ENCODE data around the gene CLN6. TPM values are rescaled to one million over a fixed set of nuclear protein-coding genes. Genes with fewer than 3 reads are reported as not detected.
"Not testable (repeated sequence)": the region's sequence is repeated elsewhere in the genome, so short reads cannot be mapped to it uniquely, and the experiment has no call there.

CLN6 gene
- total RNA-seq, 1 donor = 16.8 TPM

DNA sequence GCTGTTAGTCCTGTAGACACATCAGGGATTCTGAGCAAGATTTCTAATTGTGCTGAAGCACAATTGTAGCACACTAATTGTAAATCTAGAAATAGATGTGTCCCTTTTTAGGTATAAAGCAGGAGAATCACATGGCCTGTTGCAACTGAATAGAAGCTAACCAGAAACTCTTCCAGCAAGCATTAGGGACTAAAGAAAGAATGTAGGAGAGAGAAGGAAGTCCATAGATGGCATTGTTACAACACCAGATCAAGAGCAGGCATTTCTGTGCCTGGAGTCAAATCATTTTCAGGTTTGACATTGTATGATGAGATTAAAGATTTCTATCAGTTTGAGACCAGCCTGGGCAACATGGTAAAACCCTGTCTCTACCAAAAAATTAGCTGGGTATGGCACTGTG is 51.8 kb downstream of the CLN6 start:
- H3K4me3 ChIP-seq (ENCODE audit: low read depth, low read length) = no peak overlapping the region
- TF ChIP-seq CTCF (IDR thresholded peaks at IDR 0.05; ENCODE audit: insufficient read depth, low read depth, low read length) = no peak
- peak; percentile 62 for DNase-seq (ENCODE audit: low read depth)

- no peak for TF ChIP-seq CTCF (IDR thresholded peaks at IDR 0.05; ENCODE audit: insufficient read depth, low read depth, low read length)
- DNase-seq (ENCODE audit: low read depth) = no peak
- no peak overlapping the region for H3K4me3 ChIP-seq (ENCODE audit: low read depth, low read length)
These were observed 52.9 kb downstream of the CLN6 start for GRCh38 chr15:68176601-68177000.

GRCh38 chr15:68175526-68175925 is 54.0 kb downstream of the CLN6 start:
- no peak for DNase-seq (ENCODE audit: low read depth)
- no peak overlapping the region for H3K4me3 ChIP-seq (ENCODE audit: low read depth, low read length)
- TF ChIP-seq CTCF (IDR thresholded peaks at IDR 0.05; ENCODE audit: insufficient read depth, low read depth, low read length) = no peak

- H3K4me3 ChIP-seq (ENCODE audit: low read depth, low read length) = no peak overlapping the region
- DNase-seq (ENCODE audit: low read depth) = no peak
- no peak for TF ChIP-seq CTCF (IDR thresholded peaks at IDR 0.05; ENCODE audit: insufficient read depth, low read depth, low read length)
These were observed 56.4 kb downstream of the CLN6 start for GRCh38 chr15:68173119-68173518.

- not testable (repeated sequence) for H3K4me3 ChIP-seq (ENCODE audit: low read depth, low read length); DNase-seq (ENCODE audit: low read depth)
These were observed 57.5 kb downstream of the CLN6 start for GRCh38 chr15:68172037-68172436.

DNA sequence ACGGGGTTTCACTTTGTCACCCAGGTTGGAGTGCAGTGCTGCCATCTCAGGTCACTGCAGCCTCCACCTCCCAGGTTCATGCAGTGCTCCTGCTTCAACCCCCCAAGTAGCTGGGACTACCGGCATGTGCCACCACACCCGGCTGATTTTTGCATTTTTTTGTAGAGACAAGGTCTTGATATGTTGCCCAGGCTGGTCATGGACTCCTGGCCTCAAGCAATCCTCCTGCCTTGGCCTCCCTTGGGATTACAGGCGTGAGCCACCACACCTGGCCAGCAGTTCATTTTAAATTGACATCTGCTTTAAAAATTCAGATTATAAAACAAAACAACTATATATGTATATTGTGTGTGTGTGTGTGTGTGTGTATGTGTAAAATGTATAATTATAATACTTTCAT is 62.7 kb downstream of the CLN6 start:
- H3K4me3 ChIP-seq (ENCODE audit: low read depth, low read length) = no peak overlapping the region
- no peak for TF ChIP-seq CTCF (IDR thresholded peaks at IDR 0.05; ENCODE audit: insufficient read depth, low read depth, low read length)

GRCh38 chr15:68163191-68163590 is 66.3 kb downstream of the CLN6 start:
- no peak overlapping the region for H3K4me3 ChIP-seq (ENCODE audit: low read depth, low read length)
- TF ChIP-seq CTCF (IDR thresholded peaks at IDR 0.05; ENCODE audit: insufficient read depth, low read depth, low read length) = no peak
- DNase-seq (ENCODE audit: low read depth) = no peak

More for the DNA sequence above, 62.7 kb downstream of the CLN6 start:
- no peak for DNase-seq (ENCODE audit: low read depth)
